ENCODE data around the gene KMT2E.

Gene KMT2E

GRCh38 chr7:104976966-104977636, 36.9 kb upstream of the KMT2E start:
- Histone ChIP-seq H3K36me3 (no peaks in the 10 kb centered on the region), H3K4me1 (peaks cover 13% of the 10 kb centered on the region), H3K4me3 (ENCODE audit: low read depth, low read length) (no peak overlapping the region), H3K9me3 (no peaks in the 10 kb centered on the region), H3K27me3 (no peaks in the 10 kb centered on the region)
- TF ChIP-seq CTCF (IDR thresholded peaks at IDR 0.05; ENCODE audit: low read depth, low read length), result no peak
- no peak for DNase-seq

DNA sequence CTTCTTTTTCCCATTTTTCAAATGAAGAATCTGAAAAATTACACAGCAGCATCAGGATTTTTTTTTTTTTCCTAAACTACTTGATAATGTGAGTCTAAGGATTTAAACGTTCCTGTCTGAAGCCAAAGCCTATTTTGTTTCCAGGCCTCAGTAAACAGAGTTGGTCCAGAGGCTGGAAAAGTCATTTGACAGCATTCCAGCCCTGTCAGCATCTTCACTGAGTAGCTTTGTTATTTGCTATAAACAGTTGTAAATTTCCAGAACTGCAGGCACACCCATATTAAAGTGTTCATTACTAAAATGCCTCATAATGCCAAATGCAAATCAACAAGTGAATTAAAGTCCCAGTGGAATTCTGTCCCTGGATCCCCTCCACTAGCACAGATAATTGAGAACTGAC, 35.5 kb upstream of the KMT2E start:
- DNase-seq, result no peak
- H3K9me3 ChIP-seq, result no peaks in the 10 kb centered on the region
- H3K36me3 ChIP-seq, result no peaks in the 10 kb centered on the region
- no peak overlapping the region for H3K4me3 ChIP-seq (ENCODE audit: low read depth, low read length)
- H3K4me1 ChIP-seq, result peaks cover 23% of the 10 kb centered on the region
- no peaks in the 10 kb centered on the region for H3K27me3 ChIP-seq
- no peak for TF ChIP-seq CTCF (IDR thresholded peaks at IDR 0.05; ENCODE audit: low read depth, low read length)

DNA sequence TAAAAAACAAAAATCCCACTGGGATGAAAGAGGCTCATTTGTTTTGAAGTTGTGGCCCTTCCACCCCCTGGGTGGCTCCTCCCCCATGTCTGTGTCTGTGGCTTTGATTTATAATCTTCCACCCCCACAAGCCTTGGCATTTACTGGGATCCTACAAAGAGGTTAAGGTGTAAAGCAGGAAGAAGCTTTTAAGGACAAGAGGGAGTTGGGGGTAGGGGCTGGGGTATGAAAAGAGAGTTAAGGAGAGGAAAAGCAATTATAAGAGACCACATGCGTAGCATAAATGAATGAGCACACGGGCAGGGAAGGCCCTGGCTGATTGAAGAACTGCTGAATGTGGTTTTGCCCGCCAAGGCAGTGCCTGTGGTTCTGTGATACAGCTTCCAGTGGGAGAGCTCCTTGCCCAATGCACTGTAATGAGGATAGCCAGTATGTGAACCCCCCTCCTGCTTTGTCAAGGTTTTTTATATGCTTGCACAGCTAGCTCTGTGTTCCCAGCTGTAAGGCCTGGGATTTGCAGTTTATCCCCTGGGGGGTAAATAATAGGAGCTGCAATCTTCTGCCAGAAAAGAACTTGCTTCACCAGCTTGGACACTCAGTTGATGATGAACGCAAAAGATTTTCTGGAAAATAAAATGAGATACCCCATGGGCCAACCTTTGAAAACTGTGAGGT, 34.7 kb upstream of the KMT2E start:
- Histone ChIP-seq H3K4me3 (ENCODE audit: low read depth, low read length) (no peak overlapping the region), H3K4me1 (peaks cover 23% of the 10 kb centered on the region), H3K9me3 (no peaks in the 10 kb centered on the region), H3K27me3 (no peaks in the 10 kb centered on the region), H3K36me3 (no peaks in the 10 kb centered on the region)
- DNase-seq, result peak; percentile 36
- no peak for TF ChIP-seq CTCF (IDR thresholded peaks at IDR 0.05; ENCODE audit: low read depth, low read length)

DNA sequence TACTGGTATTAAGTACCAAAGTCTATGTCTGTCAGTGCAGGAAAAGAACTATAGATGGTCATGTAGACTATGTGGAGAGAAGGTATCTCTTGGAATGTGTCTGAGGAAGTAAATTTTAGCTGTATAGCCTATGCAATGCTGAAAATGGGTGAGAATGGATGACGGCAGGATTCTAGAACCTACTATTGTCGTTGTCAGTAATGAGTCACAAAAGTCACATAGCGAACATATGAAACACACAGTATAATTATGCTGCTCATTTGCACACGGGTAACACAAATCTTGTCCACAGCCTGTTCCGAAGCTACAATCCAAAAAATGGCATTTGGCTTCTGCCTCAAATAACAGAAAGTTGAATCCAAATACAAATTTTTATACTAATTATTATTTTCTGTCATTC, 33.6 kb upstream of the KMT2E start:
- TF ChIP-seq CTCF (IDR thresholded peaks at IDR 0.05; ENCODE audit: low read depth, low read length), result no peak
- Histone ChIP-seq H3K27me3 (no peaks in the 10 kb centered on the region), H3K4me3 (ENCODE audit: low read depth, low read length) (no peak overlapping the region), H3K9me3 (no peaks in the 10 kb centered on the region), H3K4me1 (peaks cover 23% of the 10 kb centered on the region), H3K36me3 (no peaks in the 10 kb centered on the region)
- no peak for DNase-seq

GRCh38 chr7:104980841-104981671, 32.9 kb upstream of the KMT2E start:
- no peaks in the 10 kb centered on the region for H3K27me3 ChIP-seq
- peaks cover 23% of the 10 kb centered on the region for H3K4me1 ChIP-seq
- no peaks in the 10 kb centered on the region for H3K36me3 ChIP-seq
- no peaks in the 10 kb centered on the region for H3K9me3 ChIP-seq
- H3K4me3 ChIP-seq (ENCODE audit: low read depth, low read length), result no peak overlapping the region
- DNase-seq, result no peak
- peak; percentile 71 for TF ChIP-seq CTCF (IDR thresholded peaks at IDR 0.05; ENCODE audit: low read depth, low read length)
